Testis (tissue), 2 donors: Measurements from ENCODE around the gene GSG1L.

Experiments used
- CTCF ChIP-seq, 3 experiments: fragments of 450-650 bp in 2 of 3; fragments of 200-600 bp in 1 of 3; sonication (generic) in 1 of 3; IDR thresholded peaks; one replicate each; pipeline ENCODE4 v1.5.1; 2016 to 2019; ENCODE audit warnings: antibody characterized with exemption in 3 of 3, mild to moderate bottlenecking in 2 of 3, moderate library complexity in 1 of 3
- POLR2A ChIP-seq: fragments of 450-650 bp; IDR thresholded peaks from one replicate; pipeline ENCODE4 v1.6.1; 2017; ENCODE audit warnings: antibody characterized with exemption, mild to moderate bottlenecking, moderate library complexity

GRCh38 chr16:27961296-27961620 lies 102.3 kb downstream of the GSG1L start:
- TF ChIP-seq CTCF (IDR thresholded peaks at IDR 0.05) (no peak), POLR2A (no peak)
